Gastrocnemius medialis (tissue), 4 donors: ENCODE results near the gene ATXN10. TPM values are rescaled to one million over a fixed set of nuclear protein-coding genes. Genes with fewer than 3 reads are reported as not detected.

Experiments
- ATAC-seq, 2 donors: fragments of 150-250 bp; one replicate each; pipeline ENCODE4 v1.9.1; 2016
- DNase-seq, 2 donors: peaks; one replicate each; pipeline ENCODE4 v3.0.0-alpha.2; 2019
- H3K27ac ChIP-seq, 4 donors: fragments of 200-600 bp; sonication (generic); 1 replicate in 1 of 4; 2 replicates in 3 of 4; pipeline ENCODE4 v1.5.1; 2016 to 2018; ENCODE audit warnings: mild to moderate bottlenecking in 2 of 4, moderate library complexity in 1 of 4
- H3K27me3 ChIP-seq, 3 donors: fragments of 200-600 bp; sonication (generic) in 2 of 3; 1 replicate in 1 of 3; 2 replicates in 2 of 3; pipeline versions ENCODE4 v1.5.1 to v1.6.0; 2016 to 2019; ENCODE audit warnings: mild to moderate bottlenecking in 1 of 3, moderate library complexity in 1 of 3
- H3K36me3 ChIP-seq, 2 donors: fragments of 200-600 bp; sonication (generic) in 1 of 2; one replicate each; pipeline ENCODE4 v1.5.1; 2017 to 2018
- H3K4me1 ChIP-seq, 2 donors: fragments of 200-600 bp; sonication (generic) in 1 of 2; one replicate each; pipeline ENCODE4 v1.5.1; 2016 to 2017; ENCODE audit warnings: mild to moderate bottlenecking in 2 of 2
- H3K4me3 ChIP-seq, 4 donors: fragments of 200-600 bp; sonication (generic) in 3 of 4; 1 replicate in 1 of 4; 2 replicates in 3 of 4; pipeline ENCODE4 v1.5.1; 2016 to 2019; ENCODE audit warnings: mild to moderate bottlenecking in 2 of 4
- H3K9me3 ChIP-seq, 3 donors: fragments of 200-600 bp; sonication (generic) in 2 of 3; 1 replicate in 1 of 3; 2 replicates in 2 of 3; pipeline ENCODE4 v1.5.1; 2016 to 2019
- POLR2A ChIP-seq, 2 donors: fragments of 450-650 bp; IDR thresholded peaks; one replicate each; pipeline ENCODE4 v1.6.1; 2017; ENCODE audit warnings: antibody characterized with exemption in 2 of 2, mild to moderate bottlenecking in 2 of 2, moderate library complexity in 2 of 2
- in situ Hi-C, 4 donors: fragments of 200-750 bp; cut with MboI; loops; one replicate each; pipeline versions ENCODE4 v1.15.0 to v1.8.0; 2017; ENCODE audit warnings: low sequenced_read_pairs in 4 of 4
- intact Hi-C: fragments of 100-400 bp; cut with DNase I; formaldehyde crosslinking; loops from one replicate; pipeline ENCODE4 v1.15.1; 2023; ENCODE audit warnings: low total_unique reads
- total RNA-seq, 4 donors: library from RNA; depleted of rRNA; stranded (reverse); fragments of >200 nt; gene quantifications; one replicate each; pipeline versions ENCODE4 v1.1.0 to v1.2.3, GENCODE V29; 2016
- TF ChIP-seq, protein P1 (sequence below), 5 experiments: fragments of 450-650 bp in 3 of 5; fragments of 200-600 bp in 2 of 5; sonication (generic) in 2 of 5; IDR thresholded peaks in 4 of 5; conservative IDR thresholded peaks in 1 of 5; 1 replicate in 4 of 5; 2 replicates in 1 of 5; pipeline ENCODE4 v1.5.1; 2016 to 2019; ENCODE audit warnings: antibody characterized with exemption in 5 of 5, mild to moderate bottlenecking in 3 of 5, moderate library complexity in 3 of 5

ATXN10 gene
- total RNA-seq, 4 donors from 2014 or later: 52.9 to 98.9 (median 78.5) TPM

DNA sequence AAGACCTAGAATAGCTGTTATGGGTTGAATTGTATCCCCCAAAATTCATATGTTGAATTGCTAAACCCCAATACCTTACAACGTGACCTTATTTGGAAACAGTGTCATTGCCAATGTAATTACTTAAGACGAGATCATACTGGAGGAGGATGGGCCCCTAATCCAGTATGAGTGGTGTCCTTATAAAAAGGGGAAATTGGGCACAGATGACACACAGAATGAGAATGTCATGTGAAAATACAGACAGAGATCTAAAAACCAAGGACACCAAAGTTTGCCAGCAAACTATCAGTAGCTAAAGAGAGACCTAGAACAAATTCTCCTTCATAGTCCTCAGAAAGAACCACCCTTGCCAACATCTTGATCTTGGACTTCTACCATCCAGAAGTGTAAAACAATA is 127.7 kb downstream of the ATXN10 start:
- DNase-seq: no peak
- intact Hi-C loops: no loop called here
- no peak for ATAC-seq
- Histone ChIP-seq H3K4me3 (no peak overlapping the region), H3K4me1 (no peaks in the 10 kb centered on the region), H3K27ac (no peak overlapping the region), H3K9me3 (peaks cover 0 to 7% (median 0%) of the 10 kb centered on the region in 3 donors), H3K27me3 (no peaks in the 10 kb centered on the region), H3K36me3 (peaks cover 0 to 15% of the 10 kb centered on the region in 2 donors)
- in situ Hi-C loops: no loop called here
- no peak for TF ChIP-seq POLR2A (IDR thresholded peaks at IDR 0.05)
- TF ChIP-seq, protein P1, sequence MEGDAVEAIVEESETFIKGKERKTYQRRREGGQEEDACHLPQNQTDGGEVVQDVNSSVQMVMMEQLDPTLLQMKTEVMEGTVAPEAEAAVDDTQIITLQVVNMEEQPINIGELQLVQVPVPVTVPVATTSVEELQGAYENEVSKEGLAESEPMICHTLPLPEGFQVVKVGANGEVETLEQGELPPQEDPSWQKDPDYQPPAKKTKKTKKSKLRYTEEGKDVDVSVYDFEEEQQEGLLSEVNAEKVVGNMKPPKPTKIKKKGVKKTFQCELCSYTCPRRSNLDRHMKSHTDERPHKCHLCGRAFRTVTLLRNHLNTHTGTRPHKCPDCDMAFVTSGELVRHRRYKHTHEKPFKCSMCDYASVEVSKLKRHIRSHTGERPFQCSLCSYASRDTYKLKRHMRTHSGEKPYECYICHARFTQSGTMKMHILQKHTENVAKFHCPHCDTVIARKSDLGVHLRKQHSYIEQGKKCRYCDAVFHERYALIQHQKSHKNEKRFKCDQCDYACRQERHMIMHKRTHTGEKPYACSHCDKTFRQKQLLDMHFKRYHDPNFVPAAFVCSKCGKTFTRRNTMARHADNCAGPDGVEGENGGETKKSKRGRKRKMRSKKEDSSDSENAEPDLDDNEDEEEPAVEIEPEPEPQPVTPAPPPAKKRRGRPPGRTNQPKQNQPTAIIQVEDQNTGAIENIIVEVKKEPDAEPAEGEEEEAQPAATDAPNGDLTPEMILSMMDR (IDR thresholded peaks at IDR 0.05 in 4 of 5, conservative IDR thresholded peaks at IDR 0.05 in 1 of 5): no peak

DNA sequence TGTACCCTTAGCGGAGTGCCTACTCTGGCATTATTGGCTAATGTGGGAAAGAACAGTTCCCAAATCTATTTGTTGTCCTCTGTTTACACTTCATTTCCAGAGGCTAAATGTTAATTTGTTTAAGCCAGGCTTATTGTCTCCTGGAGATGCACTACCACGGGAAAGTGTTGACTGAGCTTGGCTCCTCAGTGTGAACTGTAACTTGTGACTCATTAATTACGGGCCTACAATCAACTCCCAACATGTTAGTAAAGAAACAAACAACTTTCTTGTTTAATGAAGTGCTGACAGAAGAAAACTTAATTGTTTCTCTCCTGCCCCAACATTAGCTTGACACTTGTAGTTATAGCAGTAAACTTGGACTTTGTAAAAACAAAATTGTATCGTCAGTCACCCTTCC is 130.4 kb downstream of the ATXN10 start:
- in situ Hi-C loops (no loop called here), intact Hi-C loops (no loop called here)
- no peaks in the 10 kb centered on the region for H3K36me3 ChIP-seq
- H3K9me3 ChIP-seq: no peaks in the 10 kb centered on the region
- ATAC-seq (no peak), DNase-seq (no peak)
- H3K27me3 ChIP-seq: no peaks in the 10 kb centered on the region
- no peak overlapping the region for H3K4me3 ChIP-seq
- no peak for TF ChIP-seq POLR2A (IDR thresholded peaks at IDR 0.05)
- TF ChIP-seq, protein P1 (IDR thresholded peaks at IDR 0.05 in 4 of 5, conservative IDR thresholded peaks at IDR 0.05 in 1 of 5): no peak
- H3K27ac ChIP-seq: no peak overlapping the region
- H3K4me1 ChIP-seq: peaks cover 0 to 5% of the 10 kb centered on the region in 2 donors

DNA sequence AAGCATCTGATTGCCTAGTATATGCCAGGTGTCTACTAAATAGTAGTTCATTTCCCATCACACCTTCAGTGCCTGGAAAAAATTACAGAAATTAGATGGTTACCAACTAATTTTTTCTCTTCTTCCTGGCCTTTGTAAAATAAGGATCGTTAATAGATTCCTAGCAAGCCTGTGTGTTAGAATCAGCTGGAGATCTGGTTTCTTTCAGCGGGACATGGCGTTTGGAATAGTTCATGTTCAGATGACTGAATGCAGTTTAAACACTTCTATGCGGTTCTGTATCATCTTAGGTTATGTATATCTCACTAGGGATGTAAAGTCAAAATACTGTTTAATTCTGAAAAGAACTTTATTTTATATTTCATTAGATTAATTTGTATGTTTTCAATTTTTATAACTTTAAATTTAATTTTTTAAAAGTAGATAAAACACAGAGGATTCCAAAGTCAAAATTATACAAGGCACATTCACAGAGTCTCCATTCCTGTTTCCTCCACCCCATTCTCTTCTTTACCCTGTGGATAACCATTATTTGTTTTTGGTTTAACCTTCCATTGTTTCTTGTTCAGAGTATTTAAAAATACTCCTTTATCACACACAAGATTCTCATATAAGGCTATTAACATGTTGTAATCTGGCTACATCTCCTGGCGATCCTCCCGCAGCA is 132.8 kb downstream of the ATXN10 start:
- DNase-seq (no peak), ATAC-seq (no peak)
- peaks cover 0 to 13% of the 10 kb centered on the region in 2 donors for H3K4me1 ChIP-seq
- H3K27ac ChIP-seq: no peak overlapping the region
- in situ Hi-C loops (no loop called here), intact Hi-C loops (no loop called here)
- H3K9me3 ChIP-seq: no peaks in the 10 kb centered on the region
- peaks cover 0 to 6% of the 10 kb centered on the region in 2 donors for H3K36me3 ChIP-seq
- no peaks in the 10 kb centered on the region for H3K27me3 ChIP-seq
- TF ChIP-seq, protein P1 (IDR thresholded peaks at IDR 0.05 in 4 of 5, conservative IDR thresholded peaks at IDR 0.05 in 1 of 5): no peak
- no peak for TF ChIP-seq POLR2A (IDR thresholded peaks at IDR 0.05)
- H3K4me3 ChIP-seq: no peak overlapping the region

DNA sequence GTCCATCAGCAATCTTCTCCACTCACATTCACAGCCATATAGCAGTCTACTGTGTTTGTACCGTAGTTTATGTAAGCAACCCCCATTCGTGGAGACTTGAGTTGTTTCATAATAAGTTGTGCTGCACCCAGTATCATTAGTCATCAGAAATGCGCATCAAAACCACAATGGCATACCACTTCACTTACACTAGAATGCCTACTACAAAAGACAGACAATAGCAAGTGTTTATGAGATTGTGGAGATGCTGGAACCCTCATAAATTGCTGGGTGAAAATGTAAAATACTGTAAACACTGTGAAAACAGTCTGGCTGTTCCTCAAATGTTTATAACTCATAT is 133.3 kb downstream of the ATXN10 start:
- TF ChIP-seq, protein P1 (IDR thresholded peaks at IDR 0.05 in 4 of 5, conservative IDR thresholded peaks at IDR 0.05 in 1 of 5): no peak
- TF ChIP-seq POLR2A (IDR thresholded peaks at IDR 0.05): no peak
- peaks cover 0 to 6% of the 10 kb centered on the region in 2 donors for H3K36me3 ChIP-seq
- ATAC-seq (peak in 1 of 2 donors; percentile 49), DNase-seq (no peak)
- peaks cover 0 to 14% of the 10 kb centered on the region in 2 donors for H3K4me1 ChIP-seq
- intact Hi-C loops (no loop called here), in situ Hi-C loops (no loop called here)
- H3K9me3 ChIP-seq: no peaks in the 10 kb centered on the region
- no peaks in the 10 kb centered on the region for H3K27me3 ChIP-seq
- H3K4me3 ChIP-seq: no peak overlapping the region
- no peak overlapping the region for H3K27ac ChIP-seq

DNA sequence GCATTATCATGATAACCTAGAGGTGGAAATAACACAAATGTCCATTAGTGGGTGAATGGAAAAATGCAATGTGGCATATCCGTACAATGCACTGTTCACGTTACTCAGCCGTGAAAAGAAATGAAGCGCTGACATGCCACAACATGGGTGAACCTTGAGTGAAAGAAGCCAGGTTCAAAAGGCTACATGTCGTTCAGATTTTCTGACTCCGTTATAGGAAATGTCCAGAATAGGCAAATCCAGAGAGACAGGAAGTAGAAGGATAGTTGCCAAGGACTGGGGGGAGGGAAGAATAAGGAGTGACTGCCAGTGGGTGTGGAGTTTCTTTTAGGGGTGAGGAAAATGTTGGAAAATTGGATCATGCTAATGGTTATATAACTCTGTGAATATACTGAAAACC is 133.8 kb downstream of the ATXN10 start:
- ATAC-seq: no peak
- DNase-seq: no peak
- Histone ChIP-seq H3K36me3 (peaks cover 0 to 6% of the 10 kb centered on the region in 2 donors), H3K4me1 (peaks cover 0 to 14% of the 10 kb centered on the region in 2 donors), H3K9me3 (no peaks in the 10 kb centered on the region), H3K4me3 (no peak overlapping the region), H3K27me3 (no peaks in the 10 kb centered on the region), H3K27ac (no peak overlapping the region)
- in situ Hi-C loops (no loop called here), intact Hi-C loops (no loop called here)
- TF ChIP-seq, protein P1 (IDR thresholded peaks at IDR 0.05 in 4 of 5, conservative IDR thresholded peaks at IDR 0.05 in 1 of 5): no peak
- no peak for TF ChIP-seq POLR2A (IDR thresholded peaks at IDR 0.05)
